ENCODE measurements around the gene DOP1A.

The DOP1A gene

GRCh38 chr6:83138758-83139157 is 71.3 kb downstream of the DOP1A start:
- no peak for TF ChIP-seq ZFX (IDR thresholded peaks at IDR 0.05; ENCODE audit: borderline replicate concordance)
- no peak overlapping the region for H3K27ac ChIP-seq

GRCh38 chr6:83151114-83151513 is 83.6 kb downstream of the DOP1A start:
- TF ChIP-seq ZFX (IDR thresholded peaks at IDR 0.05; ENCODE audit: borderline replicate concordance): no peak
- TF ChIP-seq CTCF (IDR thresholded peaks at IDR 0.05): no peak
- no peak overlapping the region for H3K27ac ChIP-seq

GRCh38 chr6:83152913-83153312 is 85.4 kb downstream of the DOP1A start:
- H3K27ac ChIP-seq: no peak overlapping the region
- TF ChIP-seq CTCF (IDR thresholded peaks at IDR 0.05) (no peak), ZFX (IDR thresholded peaks at IDR 0.05; ENCODE audit: borderline replicate concordance) (no peak)

- TF ChIP-seq CTCF (IDR thresholded peaks at IDR 0.05) (no peak), ZFX (IDR thresholded peaks at IDR 0.05; ENCODE audit: borderline replicate concordance) (no peak)
- H3K27ac ChIP-seq: no peak overlapping the region
These were observed 86.5 kb downstream of the DOP1A start for GRCh38 chr6:83153883-83154521.

GRCh38 chr6:83155794-83156193 is 88.3 kb downstream of the DOP1A start:
- no peak overlapping the region for H3K27ac ChIP-seq
- TF ChIP-seq ZFX (IDR thresholded peaks at IDR 0.05; ENCODE audit: borderline replicate concordance) (no peak), CTCF (IDR thresholded peaks at IDR 0.05) (no peak)

DNA sequence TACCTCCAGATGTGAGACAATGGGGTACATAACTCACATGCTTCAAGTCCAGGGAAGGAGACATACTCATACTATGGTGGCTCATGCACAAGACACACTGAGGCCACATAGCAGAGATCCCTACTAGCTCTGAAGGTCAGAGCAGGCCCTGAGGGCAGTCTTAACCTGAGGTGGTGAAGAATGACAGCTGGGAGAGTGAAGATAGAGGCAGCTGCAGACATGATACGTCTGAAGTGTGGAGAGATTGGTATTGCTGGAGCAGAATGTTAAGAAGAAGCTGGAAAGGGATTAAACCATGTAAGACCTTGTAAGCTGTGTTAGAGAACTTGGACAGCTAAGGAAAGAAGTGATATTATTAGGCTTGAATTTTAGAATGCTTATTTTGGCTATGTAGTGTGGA is 92.7 kb downstream of the DOP1A start:
- H3K27ac ChIP-seq: no peak overlapping the region
- no peak for TF ChIP-seq CTCF (IDR thresholded peaks at IDR 0.05)
- no peak for TF ChIP-seq ZFX (IDR thresholded peaks at IDR 0.05; ENCODE audit: borderline replicate concordance)

GRCh38 chr6:83167726-83168278 is 100.3 kb downstream of the DOP1A start:
- no peak for TF ChIP-seq CTCF (IDR thresholded peaks at IDR 0.05)
- no peak for TF ChIP-seq ZFX (IDR thresholded peaks at IDR 0.05; ENCODE audit: borderline replicate concordance)

GRCh38 chr6:83168556-83168955 is 101.1 kb downstream of the DOP1A start:
- H3K27ac ChIP-seq: no peak overlapping the region
- TF ChIP-seq CTCF (IDR thresholded peaks at IDR 0.05): no peak
- no peak for TF ChIP-seq ZFX (IDR thresholded peaks at IDR 0.05; ENCODE audit: borderline replicate concordance)

More at GRCh38 chr6:83167726-83168278, 100.3 kb downstream of the DOP1A start:
- H3K27ac ChIP-seq: no peak overlapping the region

Data from 22Rv1 (cell line).